CD4-positive, alpha-beta T cell treated with Interleukin-10 for 1 hour (primary cell): ENCODE data around the gene MB.
"Not testable (repeated sequence)": the region's sequence is repeated elsewhere in the genome, so short reads cannot be mapped to it uniquely, and the experiment has no call there.

ENCODE experiments used
- DNase-seq: peaks from one replicate; pipeline ENCODE4 v3.0.0-alpha.2; 2020

The MB gene

DNA sequence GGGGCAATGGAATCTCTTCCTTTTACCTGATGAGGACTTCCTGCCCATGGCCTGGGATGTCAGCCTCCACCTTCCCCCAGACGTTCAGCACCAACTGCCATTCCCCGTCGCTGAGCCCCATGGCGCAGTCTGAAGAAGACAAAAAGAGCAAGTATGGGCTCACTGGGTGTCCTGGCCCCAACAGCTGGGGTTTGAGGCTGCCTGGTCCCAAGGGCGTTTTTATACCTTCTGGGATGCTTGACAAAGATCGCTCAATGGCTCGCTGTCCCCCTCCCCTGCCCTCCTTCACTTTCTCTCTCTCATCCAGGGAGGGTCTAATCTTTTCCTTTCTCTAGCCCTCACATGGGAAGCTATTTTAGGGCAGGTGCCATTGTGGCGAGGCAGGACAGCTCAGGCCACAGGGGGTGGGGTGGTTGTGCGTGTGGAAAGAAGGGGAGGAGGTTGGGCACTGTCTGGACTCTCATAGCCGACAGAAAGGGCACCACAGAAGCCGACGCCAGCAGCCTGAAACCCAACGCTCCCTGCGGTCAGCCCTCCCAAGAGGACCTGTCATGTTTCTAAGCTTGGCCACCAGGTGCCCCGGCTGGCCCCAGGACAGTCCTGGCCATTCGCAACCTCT, at the start of gene MB:
Gene MB (minus strand): TSS at position 193 of the 619 bp plus-strand sequence. CDS start 72 bp downstream, at position 121.
- DNase-seq = no peak

GRCh38 chr22:35666699-35667098, 49.6 kb upstream of the MB start:
- not testable (repeated sequence) for DNase-seq

DNA sequence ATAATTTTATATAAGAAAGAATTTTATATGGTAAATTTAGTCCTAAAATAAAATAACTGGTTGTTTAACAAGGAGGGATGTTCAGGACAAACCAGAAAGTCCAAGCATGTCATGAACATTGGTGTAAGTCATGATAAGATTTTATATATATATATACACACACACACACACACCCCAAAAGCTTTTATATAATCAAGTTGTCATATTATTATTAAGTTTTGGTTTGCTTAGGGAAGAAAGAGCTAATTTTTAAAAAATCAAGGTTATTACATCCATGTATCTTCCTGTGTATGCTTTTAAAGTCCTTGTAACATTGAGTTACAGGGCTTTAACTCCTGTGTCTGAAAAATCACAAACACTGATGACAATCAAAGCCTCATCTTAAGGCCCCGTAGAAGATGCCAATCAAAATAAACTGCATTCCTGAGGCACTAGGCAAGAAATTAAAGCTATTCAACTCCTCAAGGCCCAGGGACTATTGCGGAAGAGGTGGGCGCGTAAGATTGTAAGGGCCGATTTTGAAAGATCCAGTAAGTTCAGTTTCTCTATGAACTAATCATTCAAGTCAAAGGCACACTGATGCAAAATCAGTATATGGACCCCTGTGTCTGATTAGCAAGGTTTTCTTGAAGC, 47.9 kb upstream of the MB start:
- no peak for DNase-seq

DNA sequence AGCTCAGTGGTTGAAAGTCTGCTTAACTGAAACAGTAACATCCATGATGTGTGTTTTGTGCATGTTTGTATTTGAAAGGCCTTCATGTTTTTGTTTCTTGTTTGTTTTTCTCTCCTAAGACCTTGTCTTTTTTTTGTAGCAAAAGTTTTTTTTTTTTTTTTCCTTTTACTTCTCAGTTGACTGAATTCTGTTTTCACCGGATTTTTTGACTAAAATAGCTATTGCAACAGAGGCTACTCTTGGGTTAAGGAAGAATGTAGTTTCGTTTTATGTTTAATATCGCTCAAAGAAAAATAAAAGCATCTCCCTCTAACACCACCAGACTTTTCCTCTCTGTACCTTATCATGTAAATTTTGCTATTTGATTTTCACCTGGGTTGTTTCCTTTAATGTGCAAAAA, 46.2 kb upstream of the MB start:
- no peak for DNase-seq

GRCh38 chr22:35662914-35663313, 45.8 kb upstream of the MB start:
- no peak for DNase-seq

GRCh38 chr22:35661464-35661863, 44.3 kb upstream of the MB start:
- no peak for DNase-seq

- peak; percentile 84 for DNase-seq
These were observed 43.4 kb upstream of the MB start for GRCh38 chr22:35660291-35661127.

GRCh38 chr22:35657571-35658312, 40.6 kb upstream of the MB start:
- no peak for DNase-seq

GRCh38 chr22:35656284-35656752, 39.2 kb upstream of the MB start:
- no peak for DNase-seq

DNA sequence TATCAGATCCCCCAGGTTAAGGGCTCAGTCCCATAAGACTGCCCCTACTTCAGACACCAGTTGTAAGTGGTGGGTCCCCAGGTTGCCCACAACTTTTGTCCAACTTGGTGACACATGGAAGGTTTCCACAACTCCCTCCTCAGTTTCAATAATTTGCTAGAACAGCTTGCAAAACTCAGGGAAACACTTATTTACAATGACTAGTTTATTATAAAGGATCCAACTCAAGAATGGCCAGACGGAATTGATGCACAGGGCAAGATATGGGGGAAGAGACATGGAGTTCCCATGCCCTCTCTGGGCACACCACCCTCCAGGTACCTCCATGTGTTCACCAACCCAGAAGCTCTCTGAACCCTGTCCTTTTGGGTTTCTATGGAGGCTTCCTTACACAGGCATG, 36.7 kb upstream of the MB start:
- DNase-seq = no peak

- no peak for DNase-seq
These were observed 34.0 kb upstream of the MB start for GRCh38 chr22:35651085-35651484.

DNA sequence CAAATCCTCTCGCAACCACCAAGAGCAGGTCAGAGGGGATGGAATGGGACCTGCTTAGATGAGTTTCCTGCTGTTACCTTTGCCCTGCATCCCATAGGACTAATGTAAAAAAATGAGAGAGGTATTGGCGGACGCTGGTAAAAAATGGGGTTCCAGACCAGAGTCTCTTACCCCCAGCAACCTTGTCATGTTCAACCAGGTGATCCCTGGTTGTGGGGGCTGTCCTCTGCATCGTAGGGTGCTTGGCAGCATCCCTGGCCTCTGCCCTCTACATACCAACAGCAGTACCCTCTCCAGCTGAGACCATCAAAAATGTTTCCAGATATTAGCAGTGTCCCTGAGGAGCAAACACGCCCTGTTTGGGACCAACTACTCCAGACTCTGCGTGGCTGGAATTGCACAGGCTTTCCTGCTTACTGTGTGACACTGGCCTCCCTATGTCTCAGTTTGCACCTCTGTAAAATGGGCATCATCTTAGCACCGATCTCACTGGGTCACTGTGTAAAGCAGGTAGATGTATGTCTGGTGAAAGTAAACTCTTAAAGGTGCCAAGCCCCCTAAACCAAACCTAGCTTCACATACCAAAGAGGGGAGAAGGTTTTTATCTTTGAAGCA, 32.6 kb upstream of the MB start:
- no peak for DNase-seq

GRCh38 chr22:35649026-35649553, 32.0 kb upstream of the MB start:
- no peak for DNase-seq

- DNase-seq = peak; percentile 86
These were observed 31.2 kb upstream of the MB start, which contains the start of gene APOL6 for GRCh38 chr22:35648066-35649025. APOL6 (plus strand) TSS chr22:35648446; CDS start chr22:35656426, 7,980 bp downstream.

DNA sequence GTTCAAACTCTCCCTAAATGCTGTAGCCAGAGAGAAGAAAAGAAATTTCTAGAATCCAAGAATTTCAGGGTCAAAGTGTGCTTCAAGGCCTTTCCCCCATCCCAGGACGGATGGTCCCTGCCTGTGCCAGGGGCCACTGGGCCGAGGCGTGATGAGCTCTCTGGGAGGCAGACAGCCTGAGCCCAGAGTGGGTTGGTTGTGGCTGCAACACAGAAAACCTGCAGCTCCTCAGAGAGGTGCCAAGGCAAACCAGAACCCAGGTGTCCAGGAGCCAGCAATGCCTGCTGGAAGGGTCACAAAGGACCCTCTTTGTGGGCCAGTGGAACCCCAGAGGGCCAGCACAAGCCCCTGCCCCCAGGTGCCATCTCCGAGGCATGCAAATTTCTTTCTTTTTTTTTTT, 28.5 kb upstream of the MB start:
- no peak for DNase-seq

GRCh38 chr22:35643991-35644390, 26.9 kb upstream of the MB start:
- no peak for DNase-seq

GRCh38 chr22:35642305-35642741, 25.2 kb upstream of the MB start:
- DNase-seq = no peak

DNA sequence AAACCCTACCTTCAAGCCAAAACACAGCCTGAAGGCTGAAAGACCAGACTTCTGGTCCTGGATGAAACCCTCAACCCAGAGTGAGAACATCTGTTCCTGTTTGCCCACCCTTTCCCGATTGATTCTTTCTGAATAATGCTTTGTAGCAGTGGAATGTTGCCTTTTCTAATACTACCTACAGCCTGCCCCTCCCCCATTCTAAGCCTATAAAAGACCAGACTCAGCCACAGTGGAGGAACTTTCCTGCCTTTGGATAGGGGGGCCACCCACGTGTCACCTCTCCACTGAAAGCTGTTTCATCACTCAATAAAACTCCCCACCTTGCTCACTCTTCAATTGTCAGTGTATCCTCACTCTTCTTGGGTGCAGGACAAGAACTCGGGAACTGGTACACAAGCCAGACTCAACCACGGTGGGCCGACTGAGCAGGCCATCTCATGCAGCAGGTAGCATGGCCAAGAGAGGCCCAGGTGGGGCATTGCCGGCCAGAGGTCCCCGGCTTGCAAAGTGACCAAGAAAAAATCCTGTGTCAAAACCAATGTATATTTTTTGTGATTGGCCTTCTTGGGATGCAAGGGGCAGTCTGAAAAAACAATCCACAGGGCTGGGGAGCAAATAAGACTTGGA, 24.5 kb upstream of the MB start:
- DNase-seq = no peak

GRCh38 chr22:35638410-35638809, 21.3 kb upstream of the MB start:
- no peak for DNase-seq

GRCh38 chr22:35638001-35638400, 20.9 kb upstream of the MB start:
- no peak for DNase-seq

DNA sequence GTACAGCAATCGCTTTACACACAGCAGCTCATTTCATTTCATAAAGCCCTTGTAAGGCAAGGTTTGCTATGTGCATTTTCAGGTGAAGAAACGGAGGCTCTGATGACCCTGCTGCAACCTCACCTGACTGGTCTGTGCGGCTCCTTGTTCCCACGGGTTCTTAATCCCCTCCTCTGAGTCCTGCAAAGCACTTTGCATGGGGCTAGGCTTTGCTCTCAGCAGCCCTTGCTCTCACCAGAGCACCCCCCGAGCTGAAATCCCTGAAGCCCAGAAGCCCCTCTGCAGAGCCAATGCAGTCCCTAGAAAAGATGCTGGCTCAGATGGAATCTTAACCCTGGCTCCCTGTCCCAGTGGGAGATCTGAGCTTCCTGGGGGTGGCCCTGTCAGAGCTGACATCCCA, 20.1 kb upstream of the MB start:
- no peak for DNase-seq
